Hepatocyte (in vitro differentiated cells): ENCODE data around the gene DEFB126.

Source experiments
- EZH2 ChIP-seq: fragments of 200-600 bp; sonication (generic); IDR thresholded peaks from 2 replicates; pipeline ENCODE4 v1.6.1; 2016; ENCODE audit warnings: antibody characterized with exemption, mild to moderate bottlenecking, borderline replicate concordance
- EZH2phosphoT487 ChIP-seq: fragments of 200-600 bp; sonication (generic); IDR thresholded peaks from one replicate; pipeline ENCODE4 v1.6.1; 2018; ENCODE audit warnings: antibody characterized with exemption, mild to moderate bottlenecking, low read depth, moderate library complexity; ENCODE audit not compliant: unreplicated experiment, severe bottlenecking
- TF ChIP-seq, protein P1 (sequence below): fragments of 200-600 bp; sonication (generic); IDR thresholded peaks from 2 replicates; pipeline ENCODE4 v1.5.1; 2016; ENCODE audit warnings: antibody characterized with exemption, mild to moderate bottlenecking; ENCODE audit not compliant: poor library complexity

- TF ChIP-seq, protein P1, sequence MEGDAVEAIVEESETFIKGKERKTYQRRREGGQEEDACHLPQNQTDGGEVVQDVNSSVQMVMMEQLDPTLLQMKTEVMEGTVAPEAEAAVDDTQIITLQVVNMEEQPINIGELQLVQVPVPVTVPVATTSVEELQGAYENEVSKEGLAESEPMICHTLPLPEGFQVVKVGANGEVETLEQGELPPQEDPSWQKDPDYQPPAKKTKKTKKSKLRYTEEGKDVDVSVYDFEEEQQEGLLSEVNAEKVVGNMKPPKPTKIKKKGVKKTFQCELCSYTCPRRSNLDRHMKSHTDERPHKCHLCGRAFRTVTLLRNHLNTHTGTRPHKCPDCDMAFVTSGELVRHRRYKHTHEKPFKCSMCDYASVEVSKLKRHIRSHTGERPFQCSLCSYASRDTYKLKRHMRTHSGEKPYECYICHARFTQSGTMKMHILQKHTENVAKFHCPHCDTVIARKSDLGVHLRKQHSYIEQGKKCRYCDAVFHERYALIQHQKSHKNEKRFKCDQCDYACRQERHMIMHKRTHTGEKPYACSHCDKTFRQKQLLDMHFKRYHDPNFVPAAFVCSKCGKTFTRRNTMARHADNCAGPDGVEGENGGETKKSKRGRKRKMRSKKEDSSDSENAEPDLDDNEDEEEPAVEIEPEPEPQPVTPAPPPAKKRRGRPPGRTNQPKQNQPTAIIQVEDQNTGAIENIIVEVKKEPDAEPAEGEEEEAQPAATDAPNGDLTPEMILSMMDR: no peak
- TF ChIP-seq EZH2: no peak
- no peak for TF ChIP-seq EZH2phosphoT487
Observed at GRCh38 chr20:112396-112795, 30.0 kb upstream of the DEFB126 start.
